GM19438 (cell line): Measurements from ENCODE around the gene NCAPG2.

Source experiments
- ATAC-seq: cut with Tn5 transposase; IDR thresholded peaks from one replicate; pipeline ENCODE4 v1.9.1; 2021; ENCODE audit warnings: low read depth; ENCODE audit not compliant: unreplicated experiment

NCAPG2 gene

GRCh38 chr7:158583810-158584209, 120.8 kb downstream of the NCAPG2 start:
- no peak for ATAC-seq

DNA sequence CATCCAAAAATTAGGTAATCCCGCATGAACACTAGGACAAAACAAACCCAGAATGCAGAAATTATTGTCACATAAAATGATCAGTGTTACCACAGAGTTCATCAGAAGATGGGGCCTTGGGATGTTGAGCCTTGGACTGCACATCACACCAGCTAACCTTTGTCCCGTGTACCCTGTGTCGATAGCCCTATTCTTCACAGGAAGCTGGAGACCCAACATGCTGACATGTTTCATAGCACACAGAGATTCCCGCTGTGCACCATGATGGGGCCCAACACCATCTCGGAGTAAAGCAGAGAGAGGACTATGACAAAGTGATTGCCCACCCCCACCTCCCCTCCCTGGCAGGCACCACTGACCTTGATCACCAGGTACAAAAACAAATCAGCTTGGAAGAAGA, 121.5 kb downstream of the NCAPG2 start:
- ATAC-seq = no peak

- no peak for ATAC-seq
Observed at GRCh38 chr7:158582089-158582456, 122.5 kb downstream of the NCAPG2 start.

DNA sequence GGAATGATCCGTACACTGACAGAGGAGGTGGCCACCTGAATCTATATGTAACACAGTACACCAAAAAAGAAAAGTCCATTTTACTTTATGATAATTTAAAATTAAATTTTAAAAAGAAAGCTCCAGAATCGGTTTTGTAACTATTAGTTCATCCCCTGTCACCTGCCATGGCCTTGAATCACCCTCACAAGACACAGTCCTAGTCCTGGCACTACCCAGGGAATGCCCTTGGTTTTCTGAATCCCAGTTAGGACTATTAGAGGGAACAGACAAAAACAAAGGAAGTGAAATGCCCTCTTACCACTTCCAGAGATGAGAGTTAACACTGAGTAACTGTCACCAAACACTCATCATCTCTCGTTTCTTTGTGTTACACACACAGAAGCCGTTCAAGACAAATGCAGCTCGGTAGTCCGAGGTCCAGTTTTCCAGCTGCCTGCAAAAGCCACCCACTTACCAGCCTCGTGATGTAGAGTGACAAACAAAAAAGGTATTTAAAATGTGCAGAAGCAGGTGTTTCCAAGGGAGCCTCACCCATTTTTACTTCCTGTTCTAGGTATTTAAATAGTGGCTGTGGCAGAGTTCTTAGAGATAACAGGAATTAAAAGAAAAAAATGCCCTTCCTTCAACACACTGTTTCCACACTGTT, 123.0 kb downstream of the NCAPG2 start:
- no peak for ATAC-seq
